CD14-positive monocyte (primary cell): Measurements from ENCODE around the gene GNAL. TPM values are rescaled to one million over a fixed set of nuclear protein-coding genes. Genes with fewer than 3 reads are reported as not detected.

Experiments
- DNase-seq, 3 donors: peaks; one replicate each; pipeline ENCODE4 v3.0.0-alpha.2; 2011 to 2022
- H2AFZ ChIP-seq: 2 replicates; pipeline ENCODE4 v1.6.0; 2012; ENCODE audit warnings: mild to moderate bottlenecking, low read depth, low read length, inconsistent platforms; ENCODE audit not compliant: insufficient read depth, poor library complexity, severe bottlenecking
- H3K27ac ChIP-seq, 2 donors: 1 replicate in 1 of 2; 2 replicates in 1 of 2; pipeline ENCODE4 v1.5.1; 2012 to 2013; ENCODE audit warnings: low read length in 2 of 2, control low read depth in 1 of 2, inconsistent platforms in 1 of 2, low read depth in 1 of 2, mild to moderate bottlenecking in 1 of 2
- H3K27me3 ChIP-seq, 2 donors: one replicate each; pipeline versions ENCODE4 v1.6.0 to v1.6.1; 2011 to 2013; ENCODE audit warnings: low read length in 2 of 2; ENCODE audit not compliant: control insufficient read depth in 2 of 2, insufficient read depth in 2 of 2
- H3K36me3 ChIP-seq, 2 donors: replicated peaks in 1 of 2; 1 replicate in 1 of 2; 2 replicates in 1 of 2; pipeline versions ENCODE4 v1.5.1 to v1.6.1; 2012 to 2013; ENCODE audit warnings: low read length in 2 of 2, control low read depth in 1 of 2, inconsistent platforms in 1 of 2, mild to moderate bottlenecking in 1 of 2; ENCODE audit not compliant: insufficient read depth in 2 of 2, control insufficient read depth in 1 of 2
- H3K4me1 ChIP-seq, 2 donors: 1 replicate in 1 of 2; 2 replicates in 1 of 2; pipeline versions ENCODE4 v1.5.1 to v1.6.1; 2012 to 2013; ENCODE audit warnings: low read length in 2 of 2, control low read depth in 1 of 2, inconsistent platforms in 1 of 2, mild to moderate bottlenecking in 1 of 2, moderate library complexity in 1 of 2; ENCODE audit not compliant: insufficient read depth in 2 of 2, control insufficient read depth in 1 of 2
- H3K4me2 ChIP-seq: replicated peaks from 2 replicates; pipeline ENCODE3; 2012; ENCODE audit warnings: low read length, moderate library complexity, mild to moderate bottlenecking; ENCODE audit not compliant: poor library complexity, severe bottlenecking; ENCODE audit errors: extremely low read depth
- H3K4me3 ChIP-seq, 3 experiments: fragments of 200-600 bp in 1 of 3; sonication (generic) in 1 of 3; replicated peaks in 1 of 3; 1 replicate in 2 of 3; 2 replicates in 1 of 3; pipeline ENCODE4 v1.5.1; 2011 to 2013; ENCODE audit warnings: low read length in 3 of 3, mild to moderate bottlenecking in 3 of 3, control low read depth in 2 of 3, low read depth in 2 of 3, inconsistent platforms in 1 of 3, moderate library complexity in 1 of 3
- H3K79me2 ChIP-seq: 2 replicates; pipeline ENCODE4 v1.6.0; 2012; ENCODE audit warnings: mild to moderate bottlenecking, control low read depth, inconsistent platforms, low read length, moderate library complexity; ENCODE audit not compliant: insufficient read depth
- H3K9ac ChIP-seq: 2 replicates; pipeline ENCODE4 v1.6.0; 2017; ENCODE audit warnings: low read length, mild to moderate bottlenecking; ENCODE audit not compliant: insufficient read depth, poor library complexity, severe bottlenecking
- H3K9me3 ChIP-seq, 2 donors: replicated peaks in 1 of 2; 1 replicate in 1 of 2; 2 replicates in 1 of 2; pipeline versions ENCODE4 v1.5.1 to v1.6.1; 2012 to 2013; ENCODE audit warnings: low read length in 2 of 2, control low read depth in 1 of 2; ENCODE audit not compliant: control insufficient read depth in 1 of 2, insufficient read depth in 1 of 2
- H4K20me1 ChIP-seq: 2 replicates; pipeline ENCODE4 v1.6.0; 2012; ENCODE audit warnings: mild to moderate bottlenecking, low read length, control low read depth, moderate library complexity; ENCODE audit not compliant: insufficient read depth
- H3K27ac Mint-ChIP-seq, 7 donors: one replicate each; pipeline ENCODE4 v1.8.0; 2020; ENCODE audit warnings: mild to moderate bottlenecking in 7 of 7, mixed read lengths in 7 of 7, moderate library complexity in 6 of 7, inconsistent platforms in 2 of 7
- H3K27me3 Mint-ChIP-seq, 3 donors: one replicate each; pipeline ENCODE4 v1.8.0; 2021 to 2022; ENCODE audit warnings: low read depth in 3 of 3, mild to moderate bottlenecking in 3 of 3, mixed read lengths in 3 of 3, moderate library complexity in 3 of 3, inconsistent platforms in 1 of 3
- H3K36me3 Mint-ChIP-seq, 2 donors: one replicate each; pipeline ENCODE4 v1.8.0; 2020; ENCODE audit warnings: mixed read lengths in 2 of 2, inconsistent platforms in 1 of 2, mild to moderate bottlenecking in 1 of 2
- H3K4me1 Mint-ChIP-seq: one replicate; pipeline ENCODE4 v1.8.0; 2020; ENCODE audit warnings: mild to moderate bottlenecking, mixed read lengths
- H3K4me3 Mint-ChIP-seq, 2 donors: one replicate each; pipeline ENCODE4 v1.8.0; 2020; ENCODE audit warnings: mild to moderate bottlenecking in 2 of 2, mixed read lengths in 2 of 2, moderate library complexity in 1 of 2
- H3K9me3 Mint-ChIP-seq, 7 donors: one replicate each; pipeline ENCODE4 v1.8.0; 2020 to 2022; ENCODE audit warnings: mixed read lengths in 7 of 7, mild to moderate bottlenecking in 6 of 7, moderate library complexity in 6 of 7, inconsistent platforms in 2 of 7
- CTCF ChIP-seq: fragments of 200-600 bp; IDR thresholded peaks from one replicate; pipeline ENCODE4 v1.8.0; 2022; ENCODE audit warnings: antibody characterized with exemption, mild to moderate bottlenecking
- WGBS: methylation state at CpG from one replicate; pipeline ENCODE4 v1.1.5; 2013; ENCODE audit warnings: missing lambda C conversion rate; ENCODE audit not compliant: insufficient coverage; 5-methylcytosine and 5-hydroxymethylcytosine counted together
- intact Hi-C, 2 donors: fragments of 100-400 bp; cut with micrococcal nuclease; formaldehyde crosslinking; loops; one replicate each; pipeline versions ENCODE4 v1.15.0 to v1.15.1; 2023
- polyA plus RNA-seq, 3 donors: library from polyadenylated mRNA; depleted of rRNA in 1 of 3; unstranded in 2 of 3; stranded (reverse) in 1 of 3; fragments of 300-500 nt in 2 of 3; fragments of >200 nt in 1 of 3; fragmentation: Illumina TruSeq in 2 of 3; gene quantifications; 1 replicate in 2 of 3; 2 replicates in 1 of 3; pipeline ENCODE4 v1.2.3, GENCODE V29; 2012 to 2021

The GNAL gene
- polyA plus RNA-seq, 3 donors: 0.01 to 0.03 TPM; not detected in 1

- Mint-ChIP-seq H3K36me3 (no peaks in the 10 kb centered on the region), H3K4me1 (no peaks in the 10 kb centered on the region), H3K27me3 (peaks cover 1 to 4% (median 3%) of the 10 kb centered on the region in 3 donors), H3K9me3 (no peaks in the 10 kb centered on the region), H3K4me3 (no peak overlapping the region), H3K27ac (no peak overlapping the region)
- no peaks in the 10 kb centered on the region for H4K20me1 ChIP-seq
- H3K36me3 ChIP-seq: no peaks in the 10 kb centered on the region
- H3K9ac ChIP-seq: no peak overlapping the region
- intact Hi-C loops: no loop called here
- H3K27me3 ChIP-seq: no peaks in the 10 kb centered on the region
- no peaks in the 10 kb centered on the region for H3K79me2 ChIP-seq
- H2AFZ ChIP-seq: no peak overlapping the region
- H3K27ac ChIP-seq: no peak overlapping the region
- H3K4me3 ChIP-seq: no peak overlapping the region
- no peak for DNase-seq
- H3K9me3 ChIP-seq: no peaks in the 10 kb centered on the region
- TF ChIP-seq CTCF: no peak
- no peaks in the 10 kb centered on the region for H3K4me1 ChIP-seq
- 90% methylated on average over 3 of the region's 4 CpGs for WGBS
- no peak overlapping the region for H3K4me2 ChIP-seq
These were observed 24.8 kb upstream of the GNAL start for GRCh38 chr18:11664286-11664685.

- Histone ChIP-seq H3K9me3 (no peaks in the 10 kb centered on the region), H3K27me3 (no peaks in the 10 kb centered on the region), H3K4me1 (no peaks in the 10 kb centered on the region), H3K4me2 (no peak overlapping the region), H2AFZ (no peak overlapping the region), H3K79me2 (no peaks in the 10 kb centered on the region), H4K20me1 (no peaks in the 10 kb centered on the region), H3K4me3 (no peak overlapping the region), H3K27ac (no peak overlapping the region), H3K9ac (no peak overlapping the region), H3K36me3 (no peaks in the 10 kb centered on the region)
- no peak for TF ChIP-seq CTCF
- intact Hi-C loops: no loop called here
- Mint-ChIP-seq H3K9me3 (no peaks in the 10 kb centered on the region), H3K36me3 (no peaks in the 10 kb centered on the region), H3K27ac (no peak overlapping the region), H3K4me3 (no peak overlapping the region), H3K4me1 (no peaks in the 10 kb centered on the region), H3K27me3 (peaks cover 2 to 10% (median 3%) of the 10 kb centered on the region in 3 donors)
- DNase-seq: no peak
- 72% methylated on average over 3 of the region's 4 CpGs for WGBS
These were observed 23.9 kb upstream of the GNAL start for GRCh38 chr18:11665146-11665545.
